Stimulated activated CD4-positive, alpha-beta T cell treated with anti-CD3 and anti-CD28 coated beads, TNF-alpha, amount 100 ng/mL, for 1 hour (primary cell): ENCODE data around the gene FAM20C.
A peak's percentile ranks its signal among the peaks of the same experiment; 100 is the strongest.

ENCODE experiments used
- DNase-seq, 3 donors: peaks; one replicate each; pipeline ENCODE4 v3.0.0-alpha.2; 2020; ENCODE audit warnings: low read depth in 3 of 3, low spot score in 1 of 3

FAM20C gene

GRCh38 chr7:255721-256361 lies 63.5 kb downstream of the FAM20C start:
- no peak for DNase-seq

- DNase-seq = no peak
Observed at GRCh38 chr7:256461-256940, 64.1 kb downstream of the FAM20C start.

GRCh38 chr7:256981-257646 lies 64.7 kb downstream of the FAM20C start:
- DNase-seq = no peak

DNA sequence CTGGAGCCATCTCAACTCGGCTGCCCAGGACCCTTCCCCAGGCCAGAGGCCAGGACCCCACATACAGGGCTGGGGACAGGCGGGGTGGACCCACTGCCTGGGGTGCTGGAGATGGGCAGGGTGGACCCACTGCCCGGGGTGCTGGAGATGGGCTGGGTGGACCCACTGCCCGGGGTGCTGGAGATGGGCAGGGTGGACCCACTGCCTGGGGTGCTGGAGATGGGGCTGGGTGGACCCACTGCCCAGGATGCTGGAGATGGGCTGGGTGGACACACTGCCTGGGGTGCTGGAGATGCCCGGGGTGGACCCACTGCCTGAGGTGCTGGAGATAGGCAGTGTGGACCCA lies 65.2 kb downstream of the FAM20C start:
- no peak for DNase-seq

- no peak for DNase-seq
Observed at GRCh38 chr7:258476-259190, 66.3 kb downstream of the FAM20C start.

GRCh38 chr7:259191-259505 lies 66.8 kb downstream of the FAM20C start:
- DNase-seq = no peak

DNA sequence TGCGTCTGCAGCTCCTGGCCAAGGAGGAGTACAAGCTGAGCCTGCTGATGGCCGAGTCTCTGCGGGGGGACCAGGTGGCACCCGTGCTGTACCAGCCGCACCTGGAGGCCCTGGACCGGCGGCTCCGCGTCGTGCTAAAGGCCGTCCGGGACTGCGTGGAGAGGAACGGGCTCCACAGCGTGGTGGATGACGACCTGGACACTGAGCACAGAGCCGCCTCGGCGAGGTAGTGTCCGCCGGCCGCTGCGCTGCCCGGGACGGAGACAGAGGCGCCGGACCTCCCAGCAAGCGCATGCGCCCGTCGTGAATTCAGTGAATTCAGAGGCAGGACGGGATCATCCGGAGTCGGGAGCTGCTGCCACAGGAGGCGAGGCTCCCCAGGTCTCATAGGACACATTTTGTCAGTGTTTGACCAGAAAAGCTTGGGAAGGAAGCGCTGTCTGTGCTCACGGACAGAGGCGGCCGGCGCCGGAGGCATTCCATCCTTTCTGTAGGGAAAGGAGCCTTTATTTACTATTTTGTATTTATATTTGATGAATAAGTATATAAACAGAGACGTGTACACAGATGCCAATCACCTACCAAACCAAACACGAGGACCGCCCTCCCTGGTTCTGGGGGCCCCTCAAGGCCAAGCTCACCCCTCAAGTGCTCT lies 67.5 kb downstream of the FAM20C start:
- DNase-seq = no peak

GRCh38 chr7:260441-261281 lies 68.3 kb downstream of the FAM20C start:
- no peak for DNase-seq

- DNase-seq = no peak
Observed at GRCh38 chr7:261341-262250, 69.2 kb downstream of the FAM20C start.

- no peak for DNase-seq
Observed at GRCh38 chr7:262251-262572, 69.8 kb downstream of the FAM20C start.

GRCh38 chr7:262631-263311 lies 70.4 kb downstream of the FAM20C start:
- DNase-seq = peak in 1 of 3 donors; percentile 65

- DNase-seq = peak in 2 of 3 donors; percentile 4 to 7
Observed at GRCh38 chr7:263483-264351, 71.3 kb downstream of the FAM20C start.

- DNase-seq = no peak
Observed at GRCh38 chr7:264541-265191, 72.3 kb downstream of the FAM20C start.

DNA sequence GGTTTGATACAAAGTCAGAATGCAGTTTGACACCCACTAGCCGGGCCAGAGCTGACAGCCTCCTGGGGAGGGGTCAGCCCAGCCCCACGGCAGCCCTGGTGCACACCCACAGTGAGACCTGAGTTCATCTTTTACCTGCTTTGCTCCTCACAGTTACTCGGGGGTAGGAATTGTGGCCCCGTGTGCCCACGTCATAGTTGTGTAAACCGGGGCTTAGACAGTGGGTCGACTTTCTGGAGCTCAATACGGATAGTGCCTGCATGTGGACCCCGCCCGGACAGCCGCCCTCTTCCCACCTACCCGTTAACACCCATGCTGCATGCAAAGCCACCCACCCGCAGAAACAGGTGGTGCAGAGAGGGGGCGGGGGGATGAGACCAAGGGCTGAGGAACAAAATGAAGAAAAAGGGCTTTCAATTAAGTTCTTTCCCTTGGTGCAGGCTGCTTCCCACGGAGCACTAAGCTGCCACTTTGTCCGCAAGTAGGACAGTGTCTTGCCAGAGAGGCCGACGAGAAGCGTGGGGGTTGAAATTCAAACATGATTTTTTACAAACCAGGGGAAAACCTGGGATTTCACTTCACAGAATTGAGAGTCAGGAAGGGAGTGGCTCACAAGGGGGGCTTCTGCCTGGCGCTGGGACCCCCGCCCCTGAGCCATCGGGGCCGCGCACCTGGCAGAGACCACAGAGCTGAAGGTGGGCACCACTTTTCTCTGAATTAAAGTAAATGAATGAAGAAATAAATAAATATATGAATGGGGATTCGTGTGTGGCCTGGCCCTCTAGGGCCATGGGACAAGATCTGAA lies 73.0 kb downstream of the FAM20C start:
- DNase-seq = no peak

DNA sequence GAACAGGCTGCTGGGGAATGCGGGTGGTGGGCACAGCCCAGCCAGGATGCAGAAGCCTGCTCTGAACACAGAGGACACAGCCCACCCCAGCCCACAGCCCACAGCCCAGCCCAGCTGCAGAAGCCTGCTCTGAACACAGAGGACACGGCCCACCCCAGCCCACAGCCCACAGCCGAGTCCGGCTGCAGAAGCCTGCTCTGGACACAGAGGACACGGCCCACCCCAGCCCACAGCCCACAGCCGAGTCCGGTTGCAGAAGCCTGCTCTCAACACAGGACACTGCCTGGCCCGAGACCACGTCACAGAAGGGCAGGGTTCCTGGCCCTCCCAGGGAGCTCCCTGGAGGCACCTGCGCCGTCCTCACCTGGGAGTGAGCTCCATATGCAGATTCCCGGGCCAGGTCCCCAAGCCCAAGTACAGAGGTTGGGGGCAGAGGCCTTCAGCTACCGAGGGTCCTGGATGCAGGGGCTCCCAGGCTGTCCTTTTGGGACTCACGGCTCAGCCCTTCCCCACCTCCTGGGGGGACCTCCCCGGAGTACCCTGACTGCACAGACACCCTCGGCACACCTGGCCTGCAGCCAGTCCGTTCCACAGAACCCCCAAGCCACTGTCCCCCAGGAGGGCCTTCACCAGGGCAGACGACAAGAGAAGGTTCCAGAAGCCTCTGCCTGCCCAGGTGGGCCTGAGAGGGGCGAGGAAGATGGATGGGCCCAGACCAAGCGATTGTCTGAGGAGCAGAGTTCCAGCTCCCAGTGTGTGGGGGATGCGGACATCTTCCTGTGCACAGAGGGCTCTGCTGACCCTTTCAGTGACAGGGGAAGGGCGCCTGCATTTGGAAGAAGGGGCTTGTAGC lies 73.9 kb downstream of the FAM20C start:
- no peak for DNase-seq
